NCI-H1694 treated with DMSO at 0.1 percent for 48 hours (cell line): ENCODE measurements around the gene SYT7.

ENCODE experiments used
- DNase-seq: peaks from one replicate; lab custom pipeline; 2025; lab: John Stamatoyannopoulos, UW

Gene SYT7

GRCh38 chr11:61554172-61554988, 26.5 kb downstream of the SYT7 start:
- DNase-seq = no peak

DNA sequence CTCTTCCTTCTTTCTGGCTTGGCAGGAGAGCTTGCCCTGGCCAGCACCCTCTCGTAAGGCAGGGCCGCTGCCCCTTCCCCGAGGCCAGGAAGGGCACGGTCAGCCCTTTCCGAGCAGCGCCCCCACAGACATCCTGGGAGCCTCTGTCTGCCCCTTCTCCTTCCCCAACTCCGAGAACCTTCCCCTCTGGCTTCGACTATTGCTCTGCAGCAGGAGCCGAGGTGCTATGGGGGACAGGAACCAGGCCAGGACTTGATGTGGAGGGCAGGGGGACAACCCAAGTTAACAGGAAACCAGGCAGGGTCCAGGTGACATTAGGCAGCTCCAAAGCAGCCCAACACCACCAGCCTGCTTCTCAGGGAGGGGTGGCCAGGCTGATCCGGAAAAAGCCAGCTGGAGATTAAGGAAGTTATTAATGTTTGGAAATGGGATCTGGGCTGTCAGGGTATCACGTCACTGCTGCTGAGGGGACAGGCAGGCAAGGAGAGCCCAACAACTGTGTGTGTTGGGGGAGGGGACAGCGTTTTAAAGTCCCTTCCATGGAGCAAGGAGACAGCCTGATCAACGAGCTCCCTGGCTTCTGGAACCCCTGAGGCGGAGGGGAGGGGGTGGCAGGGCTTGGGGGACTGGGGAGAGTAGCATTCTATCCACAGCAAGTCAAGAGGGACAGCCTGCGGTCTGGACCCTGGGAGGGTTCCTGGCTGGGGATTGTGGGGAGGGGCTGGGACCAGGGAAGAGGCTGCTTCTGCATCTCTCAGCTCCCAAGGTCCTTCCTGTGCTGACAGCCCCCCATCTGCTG, 27.3 kb downstream of the SYT7 start:
- DNase-seq = no peak

DNA sequence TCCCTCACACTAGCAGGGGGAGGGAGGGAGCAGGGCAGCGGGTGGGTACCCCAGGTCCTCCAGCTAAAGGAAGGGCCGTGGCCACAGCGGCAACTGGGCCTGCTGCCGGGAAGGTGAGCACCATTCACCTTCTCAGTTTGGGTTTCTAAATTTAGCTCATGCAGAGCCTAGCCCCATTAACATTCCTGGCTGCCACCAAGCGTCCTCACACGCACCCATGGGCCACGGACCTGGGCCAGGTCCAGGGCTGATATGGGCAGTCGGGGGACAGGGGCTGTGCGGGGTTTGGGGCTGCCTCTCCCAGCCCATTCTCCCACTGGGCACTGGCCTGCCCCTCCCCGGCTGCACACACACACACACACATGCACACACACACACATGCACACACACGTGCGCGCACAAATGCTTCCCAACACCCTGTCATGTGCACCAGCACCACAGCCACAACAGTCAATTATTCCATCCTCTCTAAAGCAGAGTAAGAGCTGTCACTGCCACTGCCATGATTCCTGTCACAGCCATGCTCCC, 28.7 kb downstream of the SYT7 start:
- DNase-seq = no peak

- DNase-seq = no peak
Observed at GRCh38 chr11:61551634-61552033, 29.2 kb downstream of the SYT7 start.

DNA sequence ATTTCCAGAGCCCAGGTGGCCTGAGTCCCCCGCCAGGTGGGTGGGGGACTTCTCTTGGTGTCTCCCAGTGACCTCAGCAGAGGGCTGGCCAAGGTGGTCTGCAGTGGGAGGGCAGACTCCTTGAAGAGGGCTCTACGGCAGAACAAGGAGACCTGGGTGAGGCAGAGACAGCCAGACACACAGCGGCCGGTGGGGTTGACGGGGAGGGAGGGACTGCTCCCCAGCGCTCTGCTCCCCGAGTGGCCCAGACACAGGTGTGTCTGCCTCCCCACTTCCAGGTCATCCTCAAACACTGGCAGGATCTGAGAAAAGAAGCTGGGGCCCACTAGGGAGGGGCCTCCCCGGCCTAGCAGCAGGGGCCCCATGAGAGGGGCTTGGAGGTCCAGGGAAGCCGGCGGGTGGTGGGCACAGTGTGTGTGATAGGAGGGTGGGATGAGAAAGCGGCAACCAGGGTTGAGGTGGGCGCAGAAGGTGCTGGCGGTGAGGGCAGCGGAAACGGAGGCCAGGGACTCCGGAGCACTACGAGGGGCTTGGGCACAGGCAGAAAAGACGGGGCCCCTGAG, 30.1 kb downstream of the SYT7 start:
- DNase-seq = no peak

- DNase-seq = no peak
Observed at GRCh38 chr11:61549662-61550568, 31.0 kb downstream of the SYT7 start.

GRCh38 chr11:61549177-61549576, 31.7 kb downstream of the SYT7 start:
- DNase-seq = no peak

DNA sequence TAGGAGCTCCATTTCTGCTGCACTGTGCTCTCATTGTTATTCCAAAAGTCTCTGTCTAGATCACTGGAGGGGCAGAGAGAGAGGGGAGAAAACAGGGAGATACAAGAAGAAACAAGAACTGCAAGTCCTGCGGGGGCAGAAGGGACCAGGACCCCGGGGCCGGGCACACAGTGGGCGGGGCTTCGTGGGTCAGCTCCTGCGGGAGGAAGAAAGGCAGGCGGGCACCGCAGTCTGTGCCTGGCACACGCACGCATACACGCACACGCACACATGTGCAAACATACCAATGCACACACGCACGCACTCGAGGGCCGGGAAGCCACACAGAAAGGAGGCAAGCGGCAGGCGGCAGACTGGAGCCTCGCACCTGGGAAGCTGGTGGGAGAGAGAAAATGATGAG, 33.6 kb downstream of the SYT7 start:
- no peak for DNase-seq

DNA sequence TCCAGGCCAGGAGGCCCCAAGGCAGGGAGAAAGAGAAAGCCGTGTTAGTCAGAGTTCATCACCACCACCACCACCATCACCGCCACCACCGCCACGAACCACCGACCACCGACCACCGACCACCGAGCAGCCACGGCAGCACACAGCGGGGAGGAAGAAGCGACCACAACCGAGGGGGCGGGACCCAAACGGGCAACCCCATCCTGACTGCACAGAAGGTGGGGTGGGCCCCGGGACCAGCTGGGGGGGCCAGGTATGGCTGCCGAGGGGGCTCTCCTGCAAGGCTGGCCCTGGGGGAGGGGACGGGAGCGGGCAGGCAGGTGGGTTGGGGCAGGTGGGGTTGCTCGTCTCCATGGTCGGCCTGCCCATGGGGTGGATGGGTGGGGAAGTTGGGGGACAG, 34.2 kb downstream of the SYT7 start:
- no peak for DNase-seq

DNA sequence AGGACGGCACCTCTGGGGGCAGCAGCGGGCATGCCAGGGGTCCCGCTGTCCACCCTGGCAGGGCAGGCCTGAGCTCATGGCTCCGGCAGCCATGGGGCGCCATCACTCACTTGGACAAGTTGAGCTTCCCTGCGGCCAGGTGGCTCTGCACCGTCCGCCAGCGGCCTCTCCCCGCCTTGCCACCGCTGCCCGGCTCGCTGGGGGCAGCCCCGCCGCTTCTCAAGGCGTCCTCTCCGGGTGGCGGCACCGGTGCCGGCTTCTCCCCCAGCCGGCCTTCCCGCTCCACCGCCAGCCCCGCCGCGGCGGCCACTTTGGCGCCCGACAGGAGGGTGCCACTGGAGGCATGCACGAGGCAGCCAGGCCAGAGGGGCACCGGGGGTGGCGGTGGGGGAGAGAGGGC, 35.0 kb downstream of the SYT7 start:
- DNase-seq = no peak

- DNase-seq = no peak
Observed at GRCh38 chr11:61545341-61545740, 35.5 kb downstream of the SYT7 start.

- DNase-seq = no peak
Observed at GRCh38 chr11:61544466-61544865, 36.4 kb downstream of the SYT7 start.

GRCh38 chr11:61543606-61544306, 37.1 kb downstream of the SYT7 start:
- no peak for DNase-seq

DNA sequence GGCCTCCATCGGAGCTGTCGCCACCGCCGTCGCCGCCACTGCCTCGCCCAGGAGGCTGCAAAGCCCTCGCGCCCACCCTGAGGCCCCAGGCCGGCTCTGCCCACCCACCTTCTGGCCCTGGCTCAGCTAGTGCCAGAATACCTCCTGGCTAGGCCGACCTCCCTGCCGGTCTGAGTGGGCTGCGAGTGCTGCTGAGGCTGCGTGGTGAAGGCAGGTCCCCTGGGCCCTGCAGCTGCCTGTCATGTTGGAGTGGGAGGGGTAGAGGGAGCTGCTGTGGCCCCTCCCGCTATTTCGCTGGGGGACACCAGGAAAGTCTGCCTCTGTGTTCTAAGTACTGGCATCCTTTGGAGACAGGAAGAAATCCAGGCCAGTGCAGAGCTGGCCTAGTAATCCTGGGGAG, 38.2 kb downstream of the SYT7 start:
- no peak for DNase-seq

DNA sequence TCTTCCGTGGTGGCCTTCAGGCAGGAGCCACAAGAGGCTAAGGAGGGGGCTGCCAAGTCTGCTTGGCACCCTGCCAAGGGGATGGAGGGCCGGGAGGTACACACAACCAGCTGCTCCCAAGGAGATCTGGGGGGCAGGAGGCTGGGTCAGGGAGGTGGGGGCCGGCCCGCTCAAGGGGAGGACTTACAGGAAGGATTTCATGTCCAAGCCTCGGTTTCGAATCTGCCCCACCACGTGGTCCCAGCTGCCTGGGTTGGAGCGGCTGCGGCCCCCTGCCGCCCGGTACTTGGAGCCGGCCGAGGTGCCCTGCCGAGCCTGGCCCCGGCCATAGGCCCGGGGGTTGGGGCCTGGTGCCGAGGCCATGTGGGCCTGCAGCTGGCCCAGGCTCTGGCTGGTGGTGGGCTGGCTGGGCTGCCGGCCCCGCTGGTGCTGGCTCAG, 38.8 kb downstream of the SYT7 start:
- no peak for DNase-seq

DNA sequence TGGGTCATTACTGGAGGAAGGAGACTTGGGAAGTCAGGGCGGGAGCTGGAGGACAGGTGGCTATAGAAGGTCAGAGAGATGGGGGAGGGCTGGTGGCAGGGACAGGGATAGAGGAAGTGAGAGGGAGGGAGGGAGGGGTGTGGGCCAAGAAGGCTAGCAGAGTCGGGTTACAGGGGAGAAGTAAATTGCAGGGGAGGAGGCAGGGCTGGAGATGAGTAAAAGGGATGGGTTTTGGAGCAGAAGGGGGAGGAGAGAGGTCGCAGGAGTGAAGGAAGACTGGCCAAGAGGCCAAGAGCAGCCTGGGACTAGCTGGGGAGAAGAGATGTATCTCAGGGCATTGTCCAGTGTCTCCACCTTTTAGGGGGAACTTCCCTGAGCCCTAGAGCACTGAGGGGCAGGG, 39.3 kb downstream of the SYT7 start:
- no peak for DNase-seq

- no peak for DNase-seq
Observed at GRCh38 chr11:61540528-61540927, 40.3 kb downstream of the SYT7 start.

GRCh38 chr11:61539831-61540357, 41.0 kb downstream of the SYT7 start:
- DNase-seq = no peak

GRCh38 chr11:61539006-61539405, 41.9 kb downstream of the SYT7 start:
- DNase-seq = no peak

DNA sequence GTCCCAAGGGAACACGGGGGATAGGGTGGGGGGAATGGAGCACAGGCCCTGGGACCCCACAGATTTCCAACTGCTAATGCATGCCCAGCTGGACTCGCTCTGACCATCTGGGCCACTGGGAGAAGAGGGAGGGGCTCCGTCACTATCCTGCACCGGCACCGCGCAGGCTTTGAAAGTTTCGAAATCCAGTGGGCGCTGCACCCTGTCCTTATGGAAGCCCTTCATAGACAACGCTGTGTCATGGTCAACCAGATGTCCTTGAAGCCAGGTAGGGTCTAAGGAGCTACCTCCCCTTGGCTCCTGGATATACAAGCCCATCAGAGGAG, 42.3 kb downstream of the SYT7 start:
- no peak for DNase-seq

DNA sequence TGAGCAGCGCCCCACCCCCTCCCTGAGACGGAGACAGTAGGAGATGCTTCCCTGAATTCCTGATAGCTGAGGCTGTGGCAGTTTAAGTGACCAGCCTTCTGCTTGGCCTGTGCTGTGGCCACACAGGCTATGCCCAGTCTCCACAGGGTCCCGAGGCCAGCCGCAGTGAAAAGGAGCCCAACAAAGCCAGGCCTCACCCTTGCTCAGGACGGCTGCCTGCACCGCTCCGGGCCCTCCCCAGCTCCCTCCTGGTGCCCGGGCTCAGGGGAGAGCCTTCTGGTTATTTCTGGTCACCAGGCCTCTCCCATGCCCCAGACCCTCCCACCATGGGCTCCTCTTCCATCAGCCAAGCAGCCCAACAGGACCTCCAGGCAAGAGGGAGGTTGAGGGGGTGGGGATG, 43.5 kb downstream of the SYT7 start:
- no peak for DNase-seq
